Activated T-cell treated with anti-CD3 and anti-CD28 coated beads, Interleukin-2, amount 50 U/mL, for 1 hour (primary cell): Measurements from ENCODE around the gene MORC1.

Experiments used
- DNase-seq: peaks from one replicate; pipeline ENCODE4 v3.0.0-alpha.2; 2020

The MORC1 gene

GRCh38 chr3:109023167-109023566 is 94.8 kb downstream of the MORC1 start:
- DNase-seq, result no peak

- no peak for DNase-seq
Measured at GRCh38 chr3:109021556-109021955, 96.4 kb downstream of the MORC1 start.

GRCh38 chr3:109018828-109019227 is 99.1 kb downstream of the MORC1 start:
- no peak for DNase-seq

GRCh38 chr3:109005443-109005842 is 112.5 kb downstream of the MORC1 start:
- DNase-seq, result no peak

GRCh38 chr3:108998436-108998835 is 119.5 kb downstream of the MORC1 start:
- DNase-seq, result no peak

- DNase-seq, result no peak
Measured at GRCh38 chr3:108985844-108986243, 132.1 kb downstream of the MORC1 start.

- DNase-seq, result no peak
Measured at GRCh38 chr3:108983051-108983450, 134.9 kb downstream of the MORC1 start.

- DNase-seq, result no peak
Measured at GRCh38 chr3:108976058-108976457, 141.9 kb downstream of the MORC1 start.

- no peak for DNase-seq
Measured at GRCh38 chr3:108973019-108973418, 144.9 kb downstream of the MORC1 start.

- DNase-seq, result no peak
Measured at GRCh38 chr3:108972482-108972881, 145.5 kb downstream of the MORC1 start.

GRCh38 chr3:108970561-108970960 is 147.4 kb downstream of the MORC1 start:
- no peak for DNase-seq

GRCh38 chr3:108966773-108967172 is 151.2 kb downstream of the MORC1 start:
- no peak for DNase-seq

- DNase-seq, result no peak
Measured at GRCh38 chr3:108959017-108959416, 158.9 kb downstream of the MORC1 start.

GRCh38 chr3:108953700-108954099 is 164.2 kb downstream of the MORC1 start, which contains the start of gene GUCA1C:
TSS of gene GUCA1C (minus strand) at chr3:108953879. CDS start at chr3:108953762, 117 bp downstream.
- no peak for DNase-seq

- DNase-seq, result no peak
Measured at GRCh38 chr3:108953210-108953609, 164.7 kb downstream of the MORC1 start.

GRCh38 chr3:108951820-108952501 is 166.0 kb downstream of the MORC1 start:
- no peak for DNase-seq

- no peak for DNase-seq
Measured at GRCh38 chr3:108947855-108948254, 170.1 kb downstream of the MORC1 start.

GRCh38 chr3:108946292-108947285 is 171.3 kb downstream of the MORC1 start:
- DNase-seq, result no peak

GRCh38 chr3:108940568-108941263 is 177.2 kb downstream of the MORC1 start:
- DNase-seq, result no peak

- DNase-seq, result no peak
Measured at GRCh38 chr3:108940166-108940565, 177.8 kb downstream of the MORC1 start.

GRCh38 chr3:108936924-108937689 is 180.8 kb downstream of the MORC1 start:
- no peak for DNase-seq

- no peak for DNase-seq
Measured at GRCh38 chr3:108931035-108931434, 186.9 kb downstream of the MORC1 start.
